Measurements from ENCODE around the gene PDSS1.

The PDSS1 gene

DNA sequence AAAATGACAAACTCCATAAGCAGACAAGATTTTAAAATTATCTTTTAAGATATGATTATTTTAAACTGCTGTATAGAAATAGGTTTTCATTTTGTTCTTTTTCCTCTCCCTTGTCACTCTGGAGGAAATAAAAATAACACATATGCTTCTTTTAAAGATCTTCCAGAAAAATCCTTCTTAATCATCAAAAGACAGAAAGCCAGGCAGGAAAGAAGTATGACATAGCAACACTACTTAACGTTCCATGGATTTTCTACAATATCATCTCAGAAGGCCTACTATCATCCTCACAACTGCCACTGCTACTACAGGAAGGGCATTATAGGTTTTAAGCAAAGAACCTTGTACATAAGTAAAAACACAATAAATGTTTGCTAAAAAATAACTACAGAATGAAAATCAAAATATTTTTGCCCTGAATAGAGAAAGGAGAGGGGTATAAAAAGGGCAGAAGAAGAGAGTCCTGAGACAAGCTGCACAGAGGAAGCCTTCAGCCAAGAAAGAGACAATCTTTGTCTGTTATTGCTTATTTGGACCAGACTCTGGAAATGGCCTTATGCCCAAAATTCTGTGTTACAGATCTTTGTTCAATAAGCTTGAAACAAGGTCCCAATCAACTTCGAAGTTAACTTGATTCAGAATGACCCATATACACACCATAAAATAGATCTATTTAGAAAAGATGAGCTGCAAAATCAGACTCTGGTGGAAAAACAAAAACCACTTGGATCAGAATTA, 95.4 kb downstream of the PDSS1 start:
- DNase-seq: peak in 3 of 51 donors; percentile 14 to 45 (median 36)
